ENCODE data around the gene PDZRN4.
A peak's percentile ranks its signal among the peaks of the same experiment; 100 is the strongest.

PDZRN4 gene

GRCh38 chr12:41264281-41264680 is 76.2 kb downstream of the PDZRN4 start:
- H2AFZ ChIP-seq (ENCODE audit: low read depth, low read length) = no peak overlapping the region
- H3K4me3 ChIP-seq (ENCODE audit: low read length) = no peak overlapping the region
- H4K20me1 ChIP-seq (ENCODE audit: insufficient read depth, low read length) = no peaks in the 10 kb centered on the region
- H3K4me1 ChIP-seq (ENCODE audit: low read length) = peaks cover 4% of the 10 kb centered on the region
- no peaks in the 10 kb centered on the region for H3K79me2 ChIP-seq (ENCODE audit: low read length)
- H3K9me3 ChIP-seq (ENCODE audit: insufficient read depth, low read length) = no peaks in the 10 kb centered on the region
- no peak overlapping the region for H3K4me2 ChIP-seq (ENCODE audit: low read length)
- H3K27me3 ChIP-seq (ENCODE audit: low read depth, low read length) = no peaks in the 10 kb centered on the region
- no peaks in the 10 kb centered on the region for H3K36me3 ChIP-seq (replicated peaks; ENCODE audit: low read depth, low read length)
- H3K9ac ChIP-seq (ENCODE audit: low read length) = no peak overlapping the region
- no peak overlapping the region for H3K27ac ChIP-seq (ENCODE audit: low read length)
- TF ChIP-seq, protein P1, sequence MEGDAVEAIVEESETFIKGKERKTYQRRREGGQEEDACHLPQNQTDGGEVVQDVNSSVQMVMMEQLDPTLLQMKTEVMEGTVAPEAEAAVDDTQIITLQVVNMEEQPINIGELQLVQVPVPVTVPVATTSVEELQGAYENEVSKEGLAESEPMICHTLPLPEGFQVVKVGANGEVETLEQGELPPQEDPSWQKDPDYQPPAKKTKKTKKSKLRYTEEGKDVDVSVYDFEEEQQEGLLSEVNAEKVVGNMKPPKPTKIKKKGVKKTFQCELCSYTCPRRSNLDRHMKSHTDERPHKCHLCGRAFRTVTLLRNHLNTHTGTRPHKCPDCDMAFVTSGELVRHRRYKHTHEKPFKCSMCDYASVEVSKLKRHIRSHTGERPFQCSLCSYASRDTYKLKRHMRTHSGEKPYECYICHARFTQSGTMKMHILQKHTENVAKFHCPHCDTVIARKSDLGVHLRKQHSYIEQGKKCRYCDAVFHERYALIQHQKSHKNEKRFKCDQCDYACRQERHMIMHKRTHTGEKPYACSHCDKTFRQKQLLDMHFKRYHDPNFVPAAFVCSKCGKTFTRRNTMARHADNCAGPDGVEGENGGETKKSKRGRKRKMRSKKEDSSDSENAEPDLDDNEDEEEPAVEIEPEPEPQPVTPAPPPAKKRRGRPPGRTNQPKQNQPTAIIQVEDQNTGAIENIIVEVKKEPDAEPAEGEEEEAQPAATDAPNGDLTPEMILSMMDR (IDR thresholded peaks at IDR 0.05; ENCODE audit: low read depth, low read length) = peak; percentile 62
- no peak for TF ChIP-seq EZH2phosphoT487 (IDR thresholded peaks at IDR 0.05; ENCODE audit: low read depth)

GRCh38 chr12:41269056-41269455 is 80.9 kb downstream of the PDZRN4 start:
- Histone ChIP-seq H2AFZ (ENCODE audit: low read depth, low read length) (no peak overlapping the region), H3K4me1 (ENCODE audit: low read length) (peaks cover 4% of the 10 kb centered on the region), H3K79me2 (ENCODE audit: low read length) (no peaks in the 10 kb centered on the region), H3K4me2 (ENCODE audit: low read length) (no peak overlapping the region), H3K9me3 (ENCODE audit: insufficient read depth, low read length) (no peaks in the 10 kb centered on the region), H3K36me3 (replicated peaks; ENCODE audit: low read depth, low read length) (no peaks in the 10 kb centered on the region), H3K4me3 (ENCODE audit: low read length) (no peak overlapping the region), H3K9ac (ENCODE audit: low read length) (no peak overlapping the region), H3K27ac (ENCODE audit: low read length) (no peak overlapping the region), H3K27me3 (ENCODE audit: low read depth, low read length) (no peaks in the 10 kb centered on the region), H4K20me1 (ENCODE audit: insufficient read depth, low read length) (no peaks in the 10 kb centered on the region)
- no peak for TF ChIP-seq EZH2phosphoT487 (IDR thresholded peaks at IDR 0.05; ENCODE audit: low read depth)
- TF ChIP-seq, protein P1 (IDR thresholded peaks at IDR 0.05; ENCODE audit: low read depth, low read length) = no peak

- no peak overlapping the region for H3K4me3 ChIP-seq (ENCODE audit: low read length)
- H3K36me3 ChIP-seq (replicated peaks; ENCODE audit: low read depth, low read length) = no peaks in the 10 kb centered on the region
- no peaks in the 10 kb centered on the region for H4K20me1 ChIP-seq (ENCODE audit: insufficient read depth, low read length)
- TF ChIP-seq EZH2phosphoT487 (IDR thresholded peaks at IDR 0.05; ENCODE audit: low read depth) = no peak
- TF ChIP-seq, protein P1 (IDR thresholded peaks at IDR 0.05; ENCODE audit: low read depth, low read length) = no peak
- H3K9me3 ChIP-seq (ENCODE audit: insufficient read depth, low read length) = no peaks in the 10 kb centered on the region
- H3K9ac ChIP-seq (ENCODE audit: low read length) = no peak overlapping the region
- H3K4me1 ChIP-seq (ENCODE audit: low read length) = peaks cover 9% of the 10 kb centered on the region
- H3K79me2 ChIP-seq (ENCODE audit: low read length) = no peaks in the 10 kb centered on the region
- H3K27me3 ChIP-seq (ENCODE audit: low read depth, low read length) = no peaks in the 10 kb centered on the region
- no peak overlapping the region for H3K27ac ChIP-seq (ENCODE audit: low read length)
- no peak overlapping the region for H3K4me2 ChIP-seq (ENCODE audit: low read length)
- H2AFZ ChIP-seq (ENCODE audit: low read depth, low read length) = no peak overlapping the region
Measured at GRCh38 chr12:41271489-41271888, 83.4 kb downstream of the PDZRN4 start.

GRCh38 chr12:41274643-41275042 is 86.5 kb downstream of the PDZRN4 start:
- no peak overlapping the region for H3K27ac ChIP-seq (ENCODE audit: low read length)

More at GRCh38 chr12:41274643-41275042, 86.5 kb downstream of the PDZRN4 start:
- H3K4me3 ChIP-seq (ENCODE audit: low read length) = no peak overlapping the region
- peaks cover 9% of the 10 kb centered on the region; the same call in 1 of the 2 replicates for H3K4me1 ChIP-seq (ENCODE audit: low read length)
- no peaks in the 10 kb centered on the region for H3K27me3 ChIP-seq (ENCODE audit: low read depth, low read length)
- no peak overlapping the region for H3K4me2 ChIP-seq (ENCODE audit: low read length)
- H3K9ac ChIP-seq (ENCODE audit: low read length) = no peak overlapping the region
- H3K9me3 ChIP-seq (ENCODE audit: insufficient read depth, low read length) = no peaks in the 10 kb centered on the region
- H3K36me3 ChIP-seq (replicated peaks; ENCODE audit: low read depth, low read length) = no peaks in the 10 kb centered on the region
- no peaks in the 10 kb centered on the region for H4K20me1 ChIP-seq (ENCODE audit: insufficient read depth, low read length)
- H2AFZ ChIP-seq (ENCODE audit: low read depth, low read length) = no peak overlapping the region
- H3K79me2 ChIP-seq (ENCODE audit: low read length) = no peaks in the 10 kb centered on the region
- TF ChIP-seq, protein P1 (IDR thresholded peaks at IDR 0.05; ENCODE audit: low read depth, low read length) = no peak
- no peak for TF ChIP-seq EZH2phosphoT487 (IDR thresholded peaks at IDR 0.05; ENCODE audit: low read depth)

Data from OCI-LY3 (cell line).